IMR-90 (cell line): ENCODE data around the gene SLC35F6. TPM values are rescaled to one million over a fixed set of nuclear protein-coding genes. Genes with fewer than 3 reads are reported as not detected.

ENCODE experiments used
- ATAC-seq: fragments of 200-7000 bp; cut with Tn5 transposase; 2 replicates; pipeline ENCODE4 v1.9.1; 2020; ENCODE audit warnings: low read depth, mild to moderate bottlenecking, moderate library complexity
- BruUV-seq: library from RNA; stranded (reverse); fragments of 400-500 nt; replicated peaks from 2 replicates; lab custom pipeline; 2021; lab: Mats Ljungman, UMichigan
- CTCF ChIA-PET: fragments of 300-600 bp; formaldehyde crosslinking; extraction: SDS; loops from one replicate; lab custom pipeline; 2021; ENCODE audit warnings: antibody characterized with exemption; lab: Yijun Ruan, JAX
- POLR2A ChIA-PET: fragments of 300-600 bp; sonication (Branson Sonifier 250); formaldehyde crosslinking; loops from one replicate; lab custom pipeline; 2022; ENCODE audit warnings: antibody characterized with exemption; ENCODE audit not compliant: unreplicated experiment; lab: Charles Lee
- DNase-seq: peaks from one replicate; pipeline ENCODE4 v3.0.0; 2013
- H2AFZ ChIP-seq: replicated peaks from 2 replicates; pipeline ENCODE3; 2013; ENCODE audit warnings: low read length, mild to moderate bottlenecking; ENCODE audit not compliant: poor library complexity
- H2AK5ac ChIP-seq: 2 replicates; pipeline ENCODE4 v1.6.1; 2013; ENCODE audit warnings: low read depth, low read length, inconsistent platforms
- H2AK9ac ChIP-seq: replicated peaks from 2 replicates; pipeline ENCODE3; 2013; ENCODE audit warnings: mild to moderate bottlenecking, low read depth, low read length, moderate library complexity; ENCODE audit not compliant: poor library complexity
- H2BK120ac ChIP-seq: 2 replicates; pipeline ENCODE4 v1.6.1; 2013; ENCODE audit warnings: low read depth, low read length, inconsistent platforms
- H2BK15ac ChIP-seq: 3 replicates; pipeline ENCODE4 v1.6.1; 2013; ENCODE audit warnings: low read depth, low read length, inconsistent platforms
- H2BK20ac ChIP-seq: 2 replicates; pipeline ENCODE4 v1.6.1; 2013; ENCODE audit warnings: low read depth, mild to moderate bottlenecking, inconsistent platforms, low read length, moderate library complexity
- H2BK5ac ChIP-seq: 2 replicates; pipeline ENCODE4 v1.6.1; 2013; ENCODE audit warnings: mild to moderate bottlenecking, low read depth, low read length, inconsistent platforms; ENCODE audit not compliant: poor library complexity, severe bottlenecking
- H3K14ac ChIP-seq: replicated peaks from 2 replicates; pipeline ENCODE4 v1.6.1; 2013; ENCODE audit warnings: low read depth, low read length, inconsistent platforms
- H3K18ac ChIP-seq: 2 replicates; pipeline ENCODE4 v1.6.1; 2013; ENCODE audit warnings: low read depth, low read length, control low read depth
- H3K23ac ChIP-seq: 2 replicates; pipeline ENCODE4 v1.6.1; 2013; ENCODE audit warnings: low read depth, low read length, inconsistent platforms
- H3K27ac ChIP-seq: 2 replicates; pipeline ENCODE4 v1.5.1; 2013; ENCODE audit warnings: mild to moderate bottlenecking, control low read depth, low read length; ENCODE audit not compliant: insufficient read depth
- H3K27me3 ChIP-seq: 2 replicates; pipeline ENCODE4 v1.6.1; 2013; ENCODE audit warnings: low read length; ENCODE audit not compliant: control insufficient read depth, insufficient read depth
- H3K36me3 ChIP-seq: 2 replicates; pipeline ENCODE4 v1.6.1; 2013; ENCODE audit warnings: low read length, mixed read lengths; ENCODE audit not compliant: control insufficient read depth, insufficient read depth
- H3K4ac ChIP-seq: 2 replicates; pipeline ENCODE4 v1.6.1; 2013; ENCODE audit warnings: low read depth, low read length, inconsistent platforms
- H3K4me1 ChIP-seq: 2 replicates; pipeline ENCODE4 v1.6.1; 2013; ENCODE audit warnings: low read length, mixed read lengths; ENCODE audit not compliant: control insufficient read depth, insufficient read depth
- H3K4me2 ChIP-seq: 2 replicates; pipeline ENCODE4 v1.6.1; 2013; ENCODE audit warnings: low read depth, mild to moderate bottlenecking, control low read depth, low read length, moderate library complexity
- H3K4me3 ChIP-seq: 2 replicates; pipeline ENCODE4 v1.5.1; 2013; ENCODE audit warnings: low read depth, mild to moderate bottlenecking, control low read depth, low read length, moderate library complexity; ENCODE audit not compliant: insufficient read depth
- H3K56ac ChIP-seq: 2 replicates; pipeline ENCODE4 v1.6.1; 2013; ENCODE audit warnings: low read length, inconsistent platforms; ENCODE audit not compliant: insufficient read depth; ENCODE audit errors: extremely low read depth
- H3K79me1 ChIP-seq, 2 experiments: 2 replicates each; pipeline ENCODE4 v1.6.1; 2013; ENCODE audit warnings: low read length in 2 of 2, inconsistent platforms in 1 of 2, low read depth in 1 of 2
- H3K9ac ChIP-seq: 2 replicates; pipeline ENCODE4 v1.6.1; 2013; ENCODE audit warnings: low read depth, low read length, control low read depth
- H3K9me1 ChIP-seq: 2 replicates; pipeline ENCODE4 v1.6.1; 2013; ENCODE audit warnings: low read length, inconsistent platforms; ENCODE audit not compliant: insufficient read depth
- H3K9me3 ChIP-seq: 2 replicates; pipeline ENCODE4 v1.6.1; 2013; ENCODE audit warnings: low read length; ENCODE audit not compliant: control insufficient read depth, insufficient read depth
- H4K20me1 ChIP-seq: 2 replicates; pipeline ENCODE4 v1.6.1; 2013; ENCODE audit warnings: low read length, inconsistent platforms; ENCODE audit not compliant: insufficient read depth
- H4K5ac ChIP-seq: 2 replicates; pipeline ENCODE4 v1.6.1; 2013; ENCODE audit warnings: mild to moderate bottlenecking, low read depth, low read length, control low read depth
- H4K8ac ChIP-seq, 2 experiments: 2 replicates each; pipeline ENCODE4 v1.6.1; 2013; ENCODE audit warnings: low read depth in 2 of 2, low read length in 2 of 2, control low read depth in 1 of 2, inconsistent platforms in 1 of 2
- H4K91ac ChIP-seq: 2 replicates; pipeline ENCODE4 v1.6.1; 2013; ENCODE audit warnings: low read depth, low read length, inconsistent platforms; ENCODE audit not compliant: insufficient read depth
- BHLHE40 ChIP-seq: fragments of 150-350 bp; IDR thresholded peaks from 2 replicates; pipeline ENCODE4 v1.6.1; 2016; ENCODE audit warnings: mild to moderate bottlenecking, low read depth, low read length
- CEBPB ChIP-seq: IDR thresholded peaks from 2 replicates; pipeline ENCODE4 v1.6.1; 2012; ENCODE audit warnings: low read depth, low read length, improper control_type of control experiment
- CHD1 ChIP-seq: IDR thresholded peaks from 2 replicates; pipeline ENCODE4 v1.6.1; 2012; ENCODE audit warnings: low read depth, low read length, improper control_type of control experiment
- MAFK ChIP-seq: IDR thresholded peaks from 2 replicates; pipeline ENCODE4 v1.6.1; 2012; ENCODE audit warnings: low read depth, low read length, improper control_type of control experiment
- MAZ ChIP-seq: IDR thresholded peaks from 2 replicates; pipeline ENCODE4 v1.6.1; 2012; ENCODE audit warnings: low read depth, mild to moderate bottlenecking, low read length, improper control_type of control experiment, moderate library complexity, borderline replicate concordance
- MXI1 ChIP-seq: IDR thresholded peaks from 2 replicates; pipeline ENCODE4 v1.6.1; 2012; ENCODE audit warnings: low read depth, mild to moderate bottlenecking, low read length, moderate library complexity, borderline replicate concordance
- NFE2L2 ChIP-seq: fragments of 150-350 bp; IDR thresholded peaks from 2 replicates; pipeline ENCODE4 v1.6.1; 2016; ENCODE audit warnings: low read depth, mild to moderate bottlenecking, low read length
- POLR2A ChIP-seq: IDR thresholded peaks from 2 replicates; pipeline ENCODE4 v1.6.1; 2012; ENCODE audit warnings: mild to moderate bottlenecking, low read depth, low read length
- RAD21 ChIP-seq: IDR thresholded peaks from 2 replicates; pipeline ENCODE4 v1.6.1; 2012; ENCODE audit warnings: low read length, improper control_type of control experiment
- RFX5 ChIP-seq: IDR thresholded peaks from 2 replicates; pipeline ENCODE4 v1.8.0; 2012; ENCODE audit warnings: low read depth, mild to moderate bottlenecking, low read length, moderate library complexity
- SMC3 ChIP-seq: fragments of 150-350 bp; IDR thresholded peaks from 2 replicates; pipeline ENCODE4 v1.6.1; 2016; ENCODE audit warnings: low read depth, mild to moderate bottlenecking, antibody characterized with exemption, low read length, moderate library complexity
- WGBS, 2 experiments: methylation state at CpG; one replicate each; pipeline versions ENCODE4 v1.1.5 to v1.1.7; 2013; ENCODE audit warnings: missing lambda C conversion rate in 2 of 2; ENCODE audit not compliant: insufficient read length in 1 of 2; ENCODE audit errors: extremely low coverage in 2 of 2; 5-methylcytosine and 5-hydroxymethylcytosine counted together
- dilution Hi-C: fragments of 300-500 bp; cut with HindIII; formaldehyde crosslinking; loops from one replicate; pipeline ENCODE4 v1.14.3; 2018; ENCODE audit warnings: low sequenced_read_pairs; ENCODE audit not compliant: unreplicated experiment
- in situ Hi-C: fragments of 300-500 bp; cut with MboI; formaldehyde crosslinking; loops from 3 replicates; pipeline ENCODE4 v1.14.3; 2019; ENCODE audit warnings: low sequenced_read_pairs, inconsistent platforms, mixed read lengths
- intact Hi-C: fragments of 100-400 bp; cut with micrococcal nuclease; formaldehyde crosslinking; loops from 2 replicates; pipeline ENCODE4 v1.10.0; 2022
- polyA plus RNA-seq, 3 experiments: library from polyadenylated mRNA; depleted of rRNA; stranded (reverse); fragments of >200 nt; gene quantifications; 2 replicates each; pipeline ENCODE4 v1.2.3, GENCODE V29; 2012; ENCODE audit warnings: low replicate concordance in 1 of 3
- total RNA-seq: library from RNA; depleted of rRNA; stranded (reverse); fragments of >200 nt; gene quantifications from 2 replicates; pipeline ENCODE4 v1.2.3, GENCODE V29; 2012

Gene SLC35F6
- total and polyA plus RNA-seq, 2 of the 4 experiments (the other 2 are of a cell fraction) = 19.1 to 30.6 TPM

DNA sequence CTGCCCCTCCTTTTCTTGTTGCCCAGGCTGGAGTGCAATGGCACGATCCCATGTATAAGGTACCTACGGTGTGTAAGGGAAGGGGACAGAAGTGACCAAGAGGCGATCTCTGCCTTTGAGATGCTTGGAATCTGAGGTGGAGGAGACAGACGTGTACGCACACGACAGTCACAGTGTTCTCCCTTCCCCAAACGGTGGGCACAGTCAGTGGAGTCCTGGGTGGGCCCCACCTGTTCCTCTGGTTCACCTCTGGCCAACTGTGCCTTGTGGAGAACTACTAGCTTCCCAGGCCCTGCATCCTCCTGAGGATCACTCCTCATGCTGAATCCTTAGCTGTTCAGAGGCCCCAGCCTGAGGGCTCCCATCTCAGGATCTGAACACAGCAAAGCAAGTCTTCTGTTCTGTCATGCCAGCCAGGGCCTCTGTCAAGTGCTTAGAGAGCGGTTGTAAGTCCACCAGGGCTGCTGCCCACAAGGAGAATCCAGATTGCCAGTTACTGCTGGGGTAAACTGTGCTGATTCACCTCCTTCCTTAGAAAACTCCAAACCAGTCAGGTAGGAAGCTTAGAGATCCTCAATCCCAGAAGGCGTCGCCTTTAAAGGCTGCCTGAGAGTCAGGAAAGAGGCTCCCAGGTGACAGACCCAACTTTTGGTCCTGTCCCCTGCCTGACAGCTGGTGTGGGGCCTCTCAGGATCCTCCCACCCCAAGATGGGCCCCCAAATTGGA is 1.6 kb downstream of the SLC35F6 start:
- no peak overlapping the region for H4K5ac ChIP-seq
- no peak overlapping the region for H3K18ac ChIP-seq
- DNase-seq (no peak), ATAC-seq (no peak)
- no peaks in the 10 kb centered on the region for H3K27me3 ChIP-seq
- H2BK120ac ChIP-seq = no peak overlapping the region
- no peak overlapping the region for H3K56ac ChIP-seq
- peaks cover 6% of the 10 kb centered on the region for H3K36me3 ChIP-seq
- peak overlapping the region; percentile 95 for H2AK9ac ChIP-seq
- ChIA-PET POLR2A (no interaction called here), CTCF (no interaction called here)
- 82% methylated on average over 4 of the region's 10 CpGs; no CpG with 5 or more reads in 1 of the 2 experiments for WGBS, 2 experiments
- BruUV-seq = no TSS peak
- peak overlapping the region; percentile 99 for H3K9ac ChIP-seq
- H2BK20ac ChIP-seq = no peak overlapping the region
- no peak for TF ChIP-seq RAD21
- TF ChIP-seq CEBPB = no peak
- TF ChIP-seq SMC3 = no peak
- TF ChIP-seq BHLHE40 = no peak
- TF ChIP-seq MAZ = no peak
- no peak for TF ChIP-seq RFX5
- no peak for TF ChIP-seq NFE2L2
- no peak for TF ChIP-seq MXI1
- no peak for TF ChIP-seq MAFK
- TF ChIP-seq POLR2A = no peak
- TF ChIP-seq CHD1 = no peak
- peaks cover 25% of the 10 kb centered on the region for H3K9me1 ChIP-seq
- peak overlapping the region; percentile 95 for H2AK5ac ChIP-seq
- dilution Hi-C loops (no loop called here), in situ Hi-C loops (no loop called here), intact Hi-C loops (no loop called here)
- H4K8ac ChIP-seq = peak overlapping the region in 1 of 2 experiments; percentile 95; a peak in 2 of 4 replicates
- no peak overlapping the region for H2AFZ ChIP-seq
- H3K4me2 ChIP-seq = peak overlapping the region; percentile 93
- no peak overlapping the region for H2BK5ac ChIP-seq
- peaks cover 18% of the 10 kb centered on the region for H3K4me1 ChIP-seq
- peak overlapping the region; percentile 96 for H3K4ac ChIP-seq
- no peak overlapping the region; the same call in 2 of the 3 replicates for H2BK15ac ChIP-seq
- H3K27ac ChIP-seq = peak overlapping the region; percentile 99
- no peaks in the 10 kb centered on the region for H3K9me3 ChIP-seq
- H3K14ac ChIP-seq = peak overlapping the region; percentile 98
- H4K20me1 ChIP-seq = peaks cover 43% of the 10 kb centered on the region
- H3K23ac ChIP-seq = peak overlapping the region; percentile 93
- H3K4me3 ChIP-seq = peak overlapping the region; percentile 94; the same call in 1 of the 2 replicates
- peak overlapping the region; percentile 88; the same call in 1 of the 2 replicates for H4K91ac ChIP-seq
- peaks cover 42 to 70% of the 10 kb centered on the region in 2 experiments for H3K79me1 ChIP-seq
